NCI-H345 treated with DMSO at 0.1 percent for 48 hours (cell line): ENCODE results near the gene SSRP1.
"Not testable (repeated sequence)": the region's sequence is repeated elsewhere in the genome, so short reads cannot be mapped to it uniquely, and the experiment has no call there.

Experiments used
- DNase-seq: peaks from one replicate; lab custom pipeline; 2025; ENCODE audit not compliant: unreplicated experiment; lab: John Stamatoyannopoulos, UW

The SSRP1 gene

DNA sequence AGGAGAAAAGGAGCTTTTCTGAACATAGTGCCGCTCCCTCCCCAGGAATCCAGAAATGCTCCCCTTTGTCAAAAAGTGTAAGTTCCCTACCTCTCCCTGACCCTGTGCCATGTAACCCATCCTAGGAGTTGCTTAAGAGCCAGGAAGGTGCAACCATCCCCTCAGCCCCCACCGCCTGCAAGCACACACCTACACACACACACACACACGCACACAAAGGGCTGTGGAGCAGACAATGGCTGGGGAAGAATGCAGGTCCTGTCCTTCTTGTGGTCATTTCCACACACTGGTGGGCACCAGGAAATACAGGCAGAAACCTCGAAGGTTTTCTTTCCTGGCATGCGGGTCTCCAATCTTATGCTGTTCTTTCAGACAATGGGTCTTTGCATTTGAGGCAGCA, 3.6 kb upstream of the SSRP1 start:
- no peak for DNase-seq

GRCh38 chr11:57338142-57338541, 2.5 kb upstream of the SSRP1 start, which contains the start of gene P2RX3:
Gene P2RX3, plus strand, starts transcription at chr11:57338352. Its CDS starts 199 bp downstream, at chr11:57338551.
- DNase-seq, result no peak

DNA sequence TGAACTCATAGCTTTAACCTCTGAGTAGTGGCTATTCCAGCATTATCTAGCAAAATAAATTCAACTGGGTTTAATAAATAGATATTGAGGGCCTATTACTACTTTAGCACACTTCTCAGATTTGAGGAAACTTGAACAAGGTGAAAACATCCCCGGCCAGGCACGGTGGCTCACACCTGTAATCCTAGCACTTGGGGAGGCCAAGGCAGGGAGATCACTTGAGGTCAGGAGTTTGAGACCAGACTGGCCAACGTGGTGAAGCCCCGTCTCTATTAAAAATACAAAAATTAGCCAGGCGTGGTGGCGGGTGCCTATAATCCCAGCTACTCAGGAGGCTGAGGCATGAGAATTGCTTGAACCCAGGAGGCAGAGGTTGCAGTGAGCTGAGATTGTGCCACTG, 1.2 kb upstream of the SSRP1 start:
- DNase-seq, result not testable (repeated sequence)

- no peak for DNase-seq
Observed at GRCh38 chr11:57336111-57336666, 497 bp upstream of the SSRP1 start.

DNA sequence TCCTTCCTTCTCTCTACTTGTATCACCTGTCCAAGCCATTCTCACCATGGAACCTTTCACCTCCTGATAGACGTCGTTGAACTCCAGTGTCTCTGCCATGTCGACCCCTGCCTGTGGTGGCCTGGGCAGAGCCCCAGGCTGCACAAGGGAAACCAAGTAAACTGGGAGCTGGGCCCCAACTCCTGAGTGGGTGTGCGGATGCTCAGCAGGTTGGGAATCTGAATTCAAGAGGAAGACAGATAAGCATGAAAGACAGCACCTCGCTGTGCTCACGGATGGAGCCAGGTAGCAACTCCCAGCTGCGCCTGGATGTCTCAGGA, 709 bp downstream of the SSRP1 start:
- no peak for DNase-seq

DNA sequence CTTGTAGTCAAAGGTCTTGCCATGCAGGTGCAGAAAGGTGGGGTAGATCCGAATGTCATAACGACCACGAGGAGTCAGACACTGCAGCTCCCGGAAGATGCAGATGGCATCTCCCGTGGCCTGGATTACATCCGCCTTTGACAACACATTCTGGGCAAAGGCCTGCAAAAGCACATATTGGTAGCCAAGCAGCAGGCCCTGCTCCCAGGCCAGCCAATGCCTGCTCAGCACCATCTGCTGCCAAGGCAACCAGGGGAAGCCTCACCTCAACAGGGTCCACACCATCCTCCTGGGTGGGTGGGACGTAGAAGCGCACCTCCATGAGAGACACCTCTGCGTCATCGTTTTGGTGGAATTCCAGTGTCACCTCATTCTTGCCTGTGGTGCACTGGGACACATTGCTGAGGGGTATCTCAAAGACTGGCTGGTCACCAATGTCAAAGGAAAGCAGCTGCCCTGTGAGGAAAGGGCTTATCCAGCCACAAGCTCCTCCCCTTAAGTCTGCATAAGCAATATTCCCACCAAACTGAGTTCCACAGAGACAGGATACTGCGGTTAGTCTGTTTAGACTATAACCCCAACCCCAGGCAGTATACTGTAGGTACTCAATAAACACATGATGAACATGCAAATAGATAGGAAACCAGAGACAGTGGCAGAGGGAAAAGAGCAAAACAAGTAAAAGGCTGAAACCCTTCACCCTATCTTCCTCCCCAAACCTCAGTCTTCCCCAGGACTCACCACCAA, 2.8 kb downstream of the SSRP1 start:
- DNase-seq, result no peak

- no peak for DNase-seq
Observed at GRCh38 chr11:57331720-57332119, 4.0 kb downstream of the SSRP1 start.

GRCh38 chr11:57330029-57330428, 5.7 kb downstream of the SSRP1 start:
- DNase-seq, result no peak

GRCh38 chr11:57327721-57328120, 8.0 kb downstream of the SSRP1 start:
- DNase-seq, result no peak

DNA sequence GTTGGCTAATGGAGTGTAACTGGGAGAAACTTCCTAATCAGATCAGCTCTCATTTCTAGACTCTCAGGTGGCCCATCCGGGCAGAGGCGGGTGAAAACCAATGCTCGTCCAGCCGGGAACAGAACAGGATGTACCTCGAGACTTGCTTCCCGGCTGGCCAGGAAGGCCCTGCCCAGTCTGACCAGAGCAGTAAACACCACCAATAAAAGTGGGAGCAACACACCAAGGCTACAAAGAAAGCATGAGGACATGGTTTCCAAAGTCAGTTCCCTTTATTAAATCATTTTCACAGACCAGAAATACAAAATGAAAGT, 10.0 kb downstream of the SSRP1 start:
- no peak for DNase-seq

DNA sequence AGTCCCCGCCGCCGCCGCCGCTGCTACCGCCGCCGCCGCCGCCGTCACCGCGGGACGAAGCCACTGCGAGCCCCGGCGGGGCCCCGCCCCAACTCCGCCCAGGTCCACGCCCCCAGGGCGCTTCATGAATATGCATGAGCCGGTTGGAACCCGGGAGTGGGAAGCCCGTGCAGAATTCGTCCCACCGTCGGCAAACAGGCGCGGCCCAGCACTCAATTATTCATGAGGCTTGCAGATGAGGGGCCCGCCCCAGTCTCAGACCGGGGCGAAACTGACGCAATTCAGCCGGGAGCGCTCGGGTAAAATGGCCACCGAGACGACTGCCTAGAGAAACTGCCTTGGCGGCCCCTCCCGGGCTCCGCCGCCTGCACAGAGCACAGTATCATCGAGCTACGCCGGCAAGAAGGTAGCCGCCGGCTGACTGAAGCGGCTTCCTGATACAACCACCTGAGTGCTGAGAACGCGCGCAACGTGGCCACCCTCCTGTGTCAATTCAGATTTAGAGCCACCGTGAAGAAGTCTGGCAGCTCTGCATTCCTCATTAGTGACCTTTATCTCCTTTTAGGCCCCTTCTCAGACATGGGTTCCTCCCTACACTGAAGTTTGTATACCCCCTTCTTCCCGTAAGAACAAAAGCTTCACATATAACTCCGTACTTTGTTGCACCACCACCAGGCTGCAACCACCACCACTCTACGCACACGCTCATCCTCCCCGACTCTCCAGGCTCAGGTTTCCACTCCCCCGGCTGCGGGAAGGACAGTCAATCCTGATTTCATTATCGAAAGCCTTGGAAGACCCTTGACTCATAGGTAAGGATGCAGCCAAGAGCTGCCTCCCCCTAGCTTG, 10.6 kb downstream of the SSRP1 start, which contains the start of gene TNKS1BP1:
Gene TNKS1BP1 (minus strand): TSS at position 67 of the 849 bp plus-strand sequence. CDS start 3,067 bp downstream, outside the sequence.
- peak; percentile 86 for DNase-seq

- DNase-seq, result no peak
Observed at GRCh38 chr11:57324154-57324885, 11.4 kb downstream of the SSRP1 start.

DNA sequence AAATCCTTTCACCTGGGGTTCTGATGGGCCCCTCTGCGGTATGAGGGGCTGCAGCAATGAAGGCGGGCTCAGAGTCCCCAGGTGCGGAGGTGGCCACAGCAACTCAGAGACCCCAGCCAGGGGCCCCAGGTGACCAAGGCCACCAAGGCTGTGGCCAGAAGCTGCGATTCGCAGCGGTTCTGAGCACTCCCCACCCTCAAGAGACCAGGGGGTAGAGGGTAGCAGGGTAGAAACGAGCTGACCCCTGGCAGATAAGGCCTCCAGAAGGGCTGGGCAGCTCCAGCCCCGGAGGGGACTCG, 11.9 kb downstream of the SSRP1 start:
- DNase-seq, result no peak

DNA sequence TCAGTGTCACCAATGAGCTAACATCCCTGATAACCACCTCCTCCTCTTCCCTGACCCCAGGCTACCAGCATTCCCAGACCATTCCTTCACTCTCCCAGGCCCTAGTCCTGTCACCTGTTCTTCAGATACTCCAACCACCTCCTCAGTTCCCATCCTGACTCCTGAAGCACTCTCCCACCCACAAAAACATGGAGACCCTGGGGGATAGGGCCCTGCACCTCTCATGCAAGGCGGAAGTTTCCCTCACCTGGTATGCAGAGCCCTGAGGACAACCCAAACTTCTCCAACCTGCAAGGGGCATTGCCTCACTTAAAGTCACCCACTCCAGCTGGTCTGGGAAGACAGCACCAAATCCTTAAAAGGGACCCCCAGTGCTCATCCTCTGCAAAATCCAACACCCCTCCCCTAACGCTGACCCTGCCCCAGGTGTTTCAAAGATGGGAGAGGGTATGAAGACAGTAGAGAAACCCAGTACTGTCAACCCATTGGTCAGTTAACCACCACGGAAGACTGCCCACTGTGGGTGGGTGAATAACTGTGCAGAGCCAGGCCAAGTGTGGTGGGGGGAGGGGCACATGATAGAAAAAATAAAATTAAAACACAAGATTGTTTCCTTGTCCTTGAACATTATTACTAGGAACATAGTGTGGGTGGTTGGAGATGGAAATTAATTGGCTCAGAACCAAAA, 12.4 kb downstream of the SSRP1 start:
- DNase-seq, result no peak

GRCh38 chr11:57322256-57323166, 13.2 kb downstream of the SSRP1 start:
- no peak for DNase-seq

- DNase-seq, result no peak
Observed at GRCh38 chr11:57321388-57322255, 14.1 kb downstream of the SSRP1 start.

DNA sequence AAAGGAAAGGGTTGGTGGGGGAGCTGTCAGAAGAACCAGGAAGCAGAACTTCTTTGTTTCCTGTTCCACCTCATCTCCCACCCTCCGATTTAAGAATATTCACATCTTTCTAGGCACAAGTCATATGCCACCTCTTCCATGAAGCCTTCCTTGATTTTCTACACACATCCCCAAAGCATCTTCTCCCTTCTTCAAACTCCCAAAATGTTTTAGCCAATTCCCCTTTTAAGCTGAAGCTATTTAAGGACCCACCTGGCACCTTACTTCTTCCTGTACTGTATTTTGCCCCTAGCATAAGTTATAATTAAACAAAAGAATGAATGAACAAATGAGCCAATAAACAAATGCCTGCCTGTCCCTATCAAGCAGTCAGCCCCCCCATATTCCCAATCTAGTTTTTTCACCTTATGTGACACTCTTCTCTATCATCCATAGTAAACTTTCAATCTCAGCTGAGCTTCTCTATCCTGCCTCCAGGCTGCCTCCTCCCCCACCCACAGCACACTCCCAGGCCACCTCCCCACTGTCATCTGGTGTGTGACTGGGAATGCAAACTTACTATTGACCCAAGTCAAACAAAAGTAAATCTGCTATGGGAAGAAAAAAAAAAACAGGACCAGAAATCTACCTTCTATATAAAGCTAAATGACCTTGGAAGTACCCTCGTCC, 14.8 kb downstream of the SSRP1 start:
- DNase-seq, result no peak

GRCh38 chr11:57320067-57320718, 15.5 kb downstream of the SSRP1 start:
- DNase-seq, result no peak
